Naive thymus-derived CD8-positive, alpha-beta T cell (primary cell): ENCODE data around the gene PTGES2. TPM values are rescaled to one million over a fixed set of nuclear protein-coding genes. Genes with fewer than 3 reads are reported as not detected.

ENCODE experiments used
- ATAC-seq, 2 donors: fragments of 150-1000 bp; cut with Tn5 transposase in 1 of 2; sonication (Bioruptor Pico), chemical (Tn5 transposase) in 1 of 2; 1 replicate in 1 of 2; 2 replicates in 1 of 2; pipeline ENCODE4 v1.10.0; 2021; ENCODE audit warnings: mild to moderate bottlenecking in 2 of 2, moderate library complexity in 2 of 2
- POLR2A ChIA-PET: fragments of 350-600 bp; sonication (Branson Sonifier 250); formaldehyde crosslinking; loops from one replicate; lab custom pipeline; 2021; ENCODE audit warnings: antibody characterized with exemption; lab: Charles Lee
- DNase-seq, 10 donors: peaks; one replicate each; pipeline versions ENCODE4 v3.0.0 to v3.0.0-alpha.2; 2020 to 2022
- H3K27ac Mint-ChIP-seq, 10 donors: one replicate each; pipeline ENCODE4 v1.8.0; 2020 to 2022; ENCODE audit warnings: mild to moderate bottlenecking in 10 of 10, mixed read lengths in 10 of 10, moderate library complexity in 4 of 10, inconsistent platforms in 1 of 10
- H3K27me3 Mint-ChIP-seq, 5 donors: one replicate each; pipeline ENCODE4 v1.8.0; 2021 to 2022; ENCODE audit warnings: mixed read lengths in 5 of 5
- H3K36me3 Mint-ChIP-seq, 3 donors: one replicate each; pipeline ENCODE4 v1.8.0; 2020 to 2022; ENCODE audit warnings: mixed read lengths in 3 of 3, mild to moderate bottlenecking in 2 of 3, inconsistent platforms in 1 of 3
- H3K4me1 Mint-ChIP-seq, 4 donors: one replicate each; pipeline ENCODE4 v1.8.0; 2021 to 2022; ENCODE audit warnings: mixed read lengths in 4 of 4
- H3K4me3 Mint-ChIP-seq, 10 donors: one replicate each; pipeline ENCODE4 v1.8.0; 2020 to 2022; ENCODE audit warnings: mild to moderate bottlenecking in 10 of 10, mixed read lengths in 10 of 10, moderate library complexity in 6 of 10, inconsistent platforms in 1 of 10
- H3K9me3 Mint-ChIP-seq, 9 donors: one replicate each; pipeline ENCODE4 v1.8.0; 2020 to 2022; ENCODE audit warnings: mixed read lengths in 9 of 9, mild to moderate bottlenecking in 3 of 9, inconsistent platforms in 1 of 9, moderate library complexity in 1 of 9
- polyA plus RNA-seq, 3 donors: library from polyadenylated mRNA; unstranded; fragments of 300-500 nt; fragmentation: Illumina TruSeq; gene quantifications; one replicate each; pipeline ENCODE4 v1.2.3, GENCODE V29; 2021
- total RNA-seq, 8 experiments: library from RNA in 2 of 8; stranded (reverse) in 2 of 8; gene quantifications; one replicate each; pipeline ENCODE4 v1.2.3 and lab custom pipeline; 2021 to 2026

PTGES2 gene
- total and polyA plus RNA-seq, 5 experiments from 2014 or later = 28.9 to 75.6 (median 49.8) TPM

GRCh38 chr9:128120741-128121465 lies 6.6 kb downstream of the PTGES2 start:
- no peak overlapping the region for H3K27ac Mint-ChIP-seq
- H3K27me3 Mint-ChIP-seq = no peaks in the 10 kb centered on the region
- ATAC-seq (no peak), DNase-seq (peak in 1 of 10 donors; percentile 55)
- POLR2A ChIA-PET = no interaction called here
- no peaks in the 10 kb centered on the region for H3K9me3 Mint-ChIP-seq
- peaks cover 0 to 36% (median 2%) of the 10 kb centered on the region in 3 donors for H3K36me3 Mint-ChIP-seq
- H3K4me3 Mint-ChIP-seq = no peak overlapping the region
- H3K4me1 Mint-ChIP-seq = peaks cover 10 to 32% (median 24%) of the 10 kb centered on the region in 4 donors

GRCh38 chr9:128120061-128120740 lies 7.3 kb downstream of the PTGES2 start:
- H3K27me3 Mint-ChIP-seq = no peaks in the 10 kb centered on the region
- peaks cover 5 to 30% (median 17%) of the 10 kb centered on the region in 4 donors for H3K4me1 Mint-ChIP-seq
- no peak for ATAC-seq
- H3K27ac Mint-ChIP-seq = no peak overlapping the region
- peaks cover 0 to 38% (median 2%) of the 10 kb centered on the region in 3 donors for H3K36me3 Mint-ChIP-seq
- DNase-seq = peak in 1 of 10 donors; percentile 54
- POLR2A ChIA-PET = interaction anchor here (0.6 kb wide), 1 partner anchor 68 kb away, joined by 3 read pairs; no protein-coding TSS in a partner anchor
- no peaks in the 10 kb centered on the region for H3K9me3 Mint-ChIP-seq
- no peak overlapping the region for H3K4me3 Mint-ChIP-seq

- Mint-ChIP-seq H3K27ac (peak overlapping the region in 1 of 10 donors; percentile 90), H3K36me3 (peaks cover 0 to 35% (median 0%) of the 10 kb centered on the region in 3 donors), H3K9me3 (no peaks in the 10 kb centered on the region), H3K4me1 (peaks cover 3 to 24% (median 12%) of the 10 kb centered on the region in 4 donors), H3K27me3 (no peaks in the 10 kb centered on the region), H3K4me3 (no peak overlapping the region)
- POLR2A ChIA-PET = interaction anchor here (0.6 kb wide), 1 partner anchor 67 kb away, joined by 3 read pairs; no protein-coding TSS in a partner anchor
- ATAC-seq (no peak), DNase-seq (peak in 1 of 10 donors; percentile 48)
Observed at GRCh38 chr9:128118971-128119665, 8.4 kb downstream of the PTGES2 start.

DNA sequence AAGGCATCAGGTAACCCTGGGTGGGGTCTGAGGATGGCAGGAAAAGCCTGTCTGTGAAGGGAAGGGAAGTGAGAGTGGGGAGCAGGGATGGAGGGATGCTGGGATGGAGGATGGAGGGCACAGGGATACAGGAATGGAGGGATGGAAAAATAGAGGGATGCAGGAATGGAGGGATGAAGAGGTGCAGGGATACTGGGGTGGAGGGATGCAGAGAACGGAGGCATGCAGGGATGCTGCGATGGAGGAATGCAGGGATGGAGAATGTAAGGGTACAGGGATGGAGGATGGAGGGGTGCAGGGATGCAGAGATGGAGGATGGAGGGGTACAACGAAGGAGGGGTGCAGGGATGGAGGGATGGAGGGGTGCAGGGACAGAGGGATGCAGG lies 9.1 kb downstream of the PTGES2 start:
- POLR2A ChIA-PET = interaction anchor here (0.7 to 1.7 kb wide), 5 partner anchors 10 to 142 kb away, joined by 3 to 8 read pairs (median 3); no protein-coding TSS in a partner anchor
- Mint-ChIP-seq H3K4me1 (peaks cover 3 to 24% (median 12%) of the 10 kb centered on the region in 4 donors), H3K9me3 (no peaks in the 10 kb centered on the region), H3K4me3 (no peak overlapping the region), H3K27me3 (no peaks in the 10 kb centered on the region), H3K27ac (peak overlapping the region in 1 of 10 donors; percentile 90), H3K36me3 (peaks cover 0 to 31% (median 3%) of the 10 kb centered on the region in 3 donors)
- no peak for DNase-seq
- no peak for ATAC-seq

GRCh38 chr9:128117613-128118471 lies 9.7 kb downstream of the PTGES2 start:
- no peaks in the 10 kb centered on the region for H3K27me3 Mint-ChIP-seq
- H3K9me3 Mint-ChIP-seq = no peaks in the 10 kb centered on the region
- ATAC-seq (peak; percentile 90 to 94), DNase-seq (peak; percentile 86 to 100 (median 94))
- peaks cover 0 to 29% (median 6%) of the 10 kb centered on the region in 3 donors for H3K36me3 Mint-ChIP-seq
- POLR2A ChIA-PET = interaction anchor here (0.7 to 1.7 kb wide), 6 partner anchors 11 to 142 kb away, joined by 3 to 8 read pairs (median 4); no protein-coding TSS in a partner anchor
- peak overlapping the region in 5 of 10 donors; percentile 25 to 62 (median 50) for H3K4me3 Mint-ChIP-seq
- H3K4me1 Mint-ChIP-seq = peaks cover 3 to 24% (median 12%) of the 10 kb centered on the region in 4 donors
- H3K27ac Mint-ChIP-seq = peak overlapping the region in 8 of 10 donors; percentile 18 to 92 (median 47)

DNA sequence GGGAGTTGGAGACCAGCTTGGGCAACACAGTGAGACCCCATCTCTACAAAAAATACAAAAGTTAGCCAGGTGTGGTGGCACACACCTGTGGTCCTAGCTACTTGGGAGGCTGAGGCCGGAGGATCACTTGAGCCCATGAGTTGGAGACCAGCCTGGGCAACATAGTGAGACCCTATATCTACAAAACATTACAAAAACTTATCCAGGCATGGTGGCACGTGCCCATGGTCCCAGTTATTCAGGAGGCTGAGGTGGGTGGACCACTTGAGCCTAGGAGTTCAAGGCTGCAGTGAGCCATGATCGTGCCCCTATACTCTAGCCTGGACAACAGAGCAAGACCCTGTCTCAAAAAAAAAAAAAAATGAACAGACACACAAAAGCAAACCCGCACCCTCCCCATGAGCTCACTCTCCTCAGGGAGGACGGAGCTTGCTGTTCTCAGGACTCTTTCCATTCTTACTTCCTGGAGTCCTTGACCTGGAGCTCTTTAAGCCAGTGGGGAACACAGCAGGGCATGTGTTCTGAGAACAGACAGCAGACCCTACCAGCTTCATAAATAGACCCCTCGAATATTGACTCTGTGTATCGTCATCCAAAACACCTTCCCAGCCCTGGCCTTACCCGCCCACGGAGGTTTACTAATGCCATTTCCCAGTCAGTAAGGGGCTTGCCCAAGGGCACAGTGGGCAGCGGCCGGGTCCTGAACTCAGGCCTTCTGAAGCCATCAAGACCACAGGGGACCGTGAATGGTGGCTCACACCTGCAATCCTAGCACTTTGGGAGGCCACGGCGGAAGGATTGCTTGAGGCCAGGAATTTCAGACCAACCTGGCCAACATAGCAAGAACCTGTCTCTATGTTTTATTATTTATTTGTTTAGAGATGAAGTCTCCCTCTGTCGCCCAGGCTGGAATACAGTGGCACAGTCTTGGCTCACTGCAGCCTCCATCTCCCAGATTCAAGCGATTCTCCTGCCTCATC lies 11.1 kb downstream of the PTGES2 start:
- DNase-seq = peak in 1 of 10 donors; percentile 60
- POLR2A ChIA-PET = interaction anchor here (0.6 to 1.1 kb wide), 3 partner anchors 13 to 25 kb away, joined by 3 to 4 read pairs (median 3); no protein-coding TSS in a partner anchor
- H3K27ac Mint-ChIP-seq = peak overlapping the region in 3 of 10 donors; percentile 9 to 49 (median 35)
- ATAC-seq = no peak
- H3K9me3 Mint-ChIP-seq = no peaks in the 10 kb centered on the region
- H3K36me3 Mint-ChIP-seq = peaks cover 0 to 22% (median 6%) of the 10 kb centered on the region in 3 donors
- H3K27me3 Mint-ChIP-seq = no peaks in the 10 kb centered on the region
- H3K4me1 Mint-ChIP-seq = peaks cover 3 to 24% (median 12%) of the 10 kb centered on the region in 4 donors
- no peak overlapping the region for H3K4me3 Mint-ChIP-seq

DNA sequence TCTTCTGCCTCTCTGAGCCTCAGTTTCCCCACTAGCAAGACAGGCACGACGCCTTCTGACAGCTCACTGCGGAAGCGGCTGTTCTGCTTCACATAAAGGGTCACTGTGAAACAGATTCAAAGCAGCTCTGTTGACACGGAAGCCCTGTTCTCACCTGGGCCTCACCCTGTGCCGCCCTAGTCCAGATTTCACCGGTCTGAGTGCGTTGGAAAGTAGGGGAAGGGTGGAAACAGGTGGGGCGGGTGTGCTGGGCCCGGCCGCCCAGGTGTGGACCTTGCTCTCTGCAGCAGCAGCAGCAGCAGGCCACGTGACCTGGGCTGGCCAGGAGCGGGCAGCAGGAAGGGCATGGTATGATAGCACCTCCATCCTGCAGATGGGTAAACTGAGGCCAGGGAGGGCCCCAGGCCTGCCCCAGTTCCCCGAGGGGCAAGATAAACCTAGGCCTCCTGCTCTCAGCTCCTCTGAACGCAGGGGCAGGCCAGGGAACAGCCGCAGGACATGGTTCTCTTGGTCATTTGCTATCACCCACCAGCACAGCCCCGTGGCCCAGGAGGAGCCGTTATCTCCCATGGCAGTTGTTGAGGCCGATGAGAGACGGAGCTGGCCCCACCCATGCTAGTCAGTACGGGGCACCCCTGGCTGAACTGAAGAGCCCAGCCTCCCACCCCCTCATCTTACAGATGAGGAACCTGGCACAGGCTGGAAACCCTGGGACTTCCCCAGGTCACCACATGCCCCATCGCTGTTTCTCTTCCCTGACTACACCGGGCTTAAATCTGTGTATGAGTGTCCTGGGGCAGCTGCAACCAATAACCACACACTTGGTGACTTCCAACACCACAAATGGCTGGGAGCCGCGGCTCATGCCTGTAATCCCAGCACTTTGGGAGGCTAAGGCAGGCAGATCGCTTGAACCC lies 12.1 kb downstream of the PTGES2 start:
- H3K27me3 Mint-ChIP-seq = no peaks in the 10 kb centered on the region
- no peaks in the 10 kb centered on the region for H3K9me3 Mint-ChIP-seq
- H3K4me1 Mint-ChIP-seq = peaks cover 3 to 24% (median 14%) of the 10 kb centered on the region in 4 donors
- peaks cover 0 to 25% (median 6%) of the 10 kb centered on the region in 3 donors for H3K36me3 Mint-ChIP-seq
- DNase-seq = peak in 2 of 10 donors; percentile 31 to 64
- peak in 1 of 2 donors; percentile 29 for ATAC-seq
- POLR2A ChIA-PET = interaction anchor here (1.0 to 1.7 kb wide), 4 partner anchors 17 to 199 kb away, joined by 4 to 5 read pairs (median 4); no protein-coding TSS in a partner anchor
- H3K4me3 Mint-ChIP-seq = no peak overlapping the region
- H3K27ac Mint-ChIP-seq = peak overlapping the region in 2 of 10 donors; percentile 35 to 49

GRCh38 chr9:128114326-128115186 lies 13.0 kb downstream of the PTGES2 start:
- H3K27ac Mint-ChIP-seq = peak overlapping the region in 1 of 10 donors; percentile 38

More at GRCh38 chr9:128114326-128115186, 13.0 kb downstream of the PTGES2 start:
- POLR2A ChIA-PET = interaction anchor here (0.8 to 1.7 kb wide), 5 partner anchors 10 to 199 kb away, joined by 4 to 5 read pairs (median 4); no protein-coding TSS in a partner anchor
- Mint-ChIP-seq H3K4me3 (no peak overlapping the region), H3K4me1 (peaks cover 6 to 26% (median 15%) of the 10 kb centered on the region in 4 donors), H3K36me3 (peaks cover 0 to 29% (median 6%) of the 10 kb centered on the region in 3 donors), H3K27me3 (no peaks in the 10 kb centered on the region), H3K9me3 (no peaks in the 10 kb centered on the region)
- DNase-seq = peak in 1 of 10 donors; percentile 41
- no peak for ATAC-seq
